HG03135 (cell line): Measurements from ENCODE around the gene VPS33B.
"Not testable (repeated sequence)": the region's sequence is repeated elsewhere in the genome, so short reads cannot be mapped to it uniquely, and the experiment has no call there.

Source experiments
- ATAC-seq: cut with Tn5 transposase; IDR thresholded peaks from one replicate; pipeline ENCODE4 v1.9.1; 2021; ENCODE audit warnings: mild to moderate bottlenecking, moderate library complexity; ENCODE audit not compliant: unreplicated experiment

The VPS33B gene

GRCh38 chr15:91032919-91033803 lies 10.8 kb upstream of the VPS33B start:
- no peak for ATAC-seq

- no peak for ATAC-seq
Observed at GRCh38 chr15:91031796-91032195, 9.4 kb upstream of the VPS33B start.

GRCh38 chr15:91027677-91028076 lies 5.3 kb upstream of the VPS33B start:
- ATAC-seq = no peak

GRCh38 chr15:91023720-91024119 lies 1.3 kb upstream of the VPS33B start:
- ATAC-seq = no peak

- ATAC-seq = no peak
Observed at GRCh38 chr15:91022832-91023129, 387 bp upstream of the VPS33B start.

- no peak for ATAC-seq
Observed at GRCh38 chr15:91021516-91022074, 799 bp downstream of the VPS33B start.

GRCh38 chr15:91018158-91018557 lies 4.2 kb downstream of the VPS33B start:
- no peak for ATAC-seq

GRCh38 chr15:91017716-91018115 lies 4.7 kb downstream of the VPS33B start:
- no peak for ATAC-seq

- ATAC-seq = not testable (repeated sequence)
Observed at GRCh38 chr15:91013701-91014100, 8.7 kb downstream of the VPS33B start.

- ATAC-seq = no peak
Observed at GRCh38 chr15:91007266-91007665, 15.1 kb downstream of the VPS33B start.

- ATAC-seq = no peak
Observed at GRCh38 chr15:91001209-91001608, 21.2 kb downstream of the VPS33B start.

- ATAC-seq = no peak
Observed at GRCh38 chr15:90998737-90999136, 23.7 kb downstream of the VPS33B start.

- peak; percentile 92 for ATAC-seq
Observed at GRCh38 chr15:90994417-90995311, 27.7 kb downstream of the VPS33B start, which contains the start of gene PRC1. Gene PRC1 (minus strand): TSS chr15:90994535. CDS start chr15:90994417, 118 bp downstream.

GRCh38 chr15:90994059-90994416 lies 28.4 kb downstream of the VPS33B start:
- ATAC-seq = peak; percentile 18

- no peak for ATAC-seq
Observed at GRCh38 chr15:90991587-90992285, 30.7 kb downstream of the VPS33B start.

- no peak for ATAC-seq
Observed at GRCh38 chr15:90990446-90990845, 31.9 kb downstream of the VPS33B start.

- no peak for ATAC-seq
Observed at GRCh38 chr15:90989040-90989768, 33.2 kb downstream of the VPS33B start.

GRCh38 chr15:90988296-90988695 lies 34.1 kb downstream of the VPS33B start:
- ATAC-seq = no peak

GRCh38 chr15:90987561-90988141 lies 34.7 kb downstream of the VPS33B start:
- ATAC-seq = no peak
